Esophagus muscularis mucosa (tissue), 3 donors: Measurements from ENCODE around the gene DLGAP4.

Source experiments
- POLR2A ChIP-seq: fragments of 450-650 bp; IDR thresholded peaks from one replicate; pipeline ENCODE4 v1.6.1; 2017; ENCODE audit warnings: antibody characterized with exemption, moderate library complexity, mild to moderate bottlenecking, low read depth
- POLR2AphosphoS5 ChIP-seq, 2 donors: sonication (generic); formaldehyde crosslinking; IDR thresholded peaks; one replicate each; pipeline ENCODE4 v1.6.1; 2017; ENCODE audit warnings: antibody characterized with exemption in 2 of 2
- TF ChIP-seq, protein P1 (sequence below), 3 experiments: fragments of 200-600 bp in 2 of 3; fragments of 450-650 bp in 1 of 3; sonication (generic) in 2 of 3; IDR thresholded peaks; one replicate each; pipeline ENCODE4 v1.5.1; 2017 to 2019; ENCODE audit warnings: antibody characterized with exemption in 3 of 3, mild to moderate bottlenecking in 2 of 3, moderate library complexity in 1 of 3

- TF ChIP-seq, protein P1, sequence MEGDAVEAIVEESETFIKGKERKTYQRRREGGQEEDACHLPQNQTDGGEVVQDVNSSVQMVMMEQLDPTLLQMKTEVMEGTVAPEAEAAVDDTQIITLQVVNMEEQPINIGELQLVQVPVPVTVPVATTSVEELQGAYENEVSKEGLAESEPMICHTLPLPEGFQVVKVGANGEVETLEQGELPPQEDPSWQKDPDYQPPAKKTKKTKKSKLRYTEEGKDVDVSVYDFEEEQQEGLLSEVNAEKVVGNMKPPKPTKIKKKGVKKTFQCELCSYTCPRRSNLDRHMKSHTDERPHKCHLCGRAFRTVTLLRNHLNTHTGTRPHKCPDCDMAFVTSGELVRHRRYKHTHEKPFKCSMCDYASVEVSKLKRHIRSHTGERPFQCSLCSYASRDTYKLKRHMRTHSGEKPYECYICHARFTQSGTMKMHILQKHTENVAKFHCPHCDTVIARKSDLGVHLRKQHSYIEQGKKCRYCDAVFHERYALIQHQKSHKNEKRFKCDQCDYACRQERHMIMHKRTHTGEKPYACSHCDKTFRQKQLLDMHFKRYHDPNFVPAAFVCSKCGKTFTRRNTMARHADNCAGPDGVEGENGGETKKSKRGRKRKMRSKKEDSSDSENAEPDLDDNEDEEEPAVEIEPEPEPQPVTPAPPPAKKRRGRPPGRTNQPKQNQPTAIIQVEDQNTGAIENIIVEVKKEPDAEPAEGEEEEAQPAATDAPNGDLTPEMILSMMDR (IDR thresholded peaks at IDR 0.05) = no peak
- TF ChIP-seq POLR2AphosphoS5 (IDR thresholded peaks at IDR 0.05) (no peak), POLR2A (no peak)
Observed at GRCh38 chr20:36421641-36422040, 115.5 kb downstream of the DLGAP4 start.
